GM13977 (cell line): ENCODE results near the gene FAM107A.

Experiments used
- DNase-seq: peaks from one replicate; pipeline ENCODE4 v3.0.0; 2012; ENCODE audit warnings: low spot score
- CTCF ChIP-seq: IDR thresholded peaks from 2 replicates; pipeline ENCODE4 v1.5.1; 2012; ENCODE audit warnings: mild to moderate bottlenecking, control low read depth; ENCODE audit not compliant: insufficient read depth; ENCODE audit errors: extremely low read depth, missing control alignments
- in situ Hi-C: fragments of 300-500 bp; cut with MboI; formaldehyde crosslinking; loops from one replicate; pipeline ENCODE4 v1.12.0; 2022; ENCODE audit warnings: low sequenced_read_pairs, low pct_unique_long_range_greater_than_20kb, mixed read lengths, inconsistent platforms; ENCODE audit not compliant: unreplicated experiment

Gene FAM107A

GRCh38 chr3:58520403-58521335 is 56.5 kb downstream of the FAM107A start:
- DNase-seq = no peak
- in situ Hi-C loops = no loop called here

GRCh38 chr3:58519668-58520402 is 57.4 kb downstream of the FAM107A start:
- in situ Hi-C loops = no loop called here
- TF ChIP-seq CTCF = no peak
- DNase-seq = no peak

More at GRCh38 chr3:58520403-58521335, 56.5 kb downstream of the FAM107A start:
- TF ChIP-seq CTCF = no peak

- no peak for TF ChIP-seq CTCF
- in situ Hi-C loops = no loop called here
- no peak for DNase-seq
Measured at GRCh38 chr3:58518291-58518789, 58.9 kb downstream of the FAM107A start.

DNA sequence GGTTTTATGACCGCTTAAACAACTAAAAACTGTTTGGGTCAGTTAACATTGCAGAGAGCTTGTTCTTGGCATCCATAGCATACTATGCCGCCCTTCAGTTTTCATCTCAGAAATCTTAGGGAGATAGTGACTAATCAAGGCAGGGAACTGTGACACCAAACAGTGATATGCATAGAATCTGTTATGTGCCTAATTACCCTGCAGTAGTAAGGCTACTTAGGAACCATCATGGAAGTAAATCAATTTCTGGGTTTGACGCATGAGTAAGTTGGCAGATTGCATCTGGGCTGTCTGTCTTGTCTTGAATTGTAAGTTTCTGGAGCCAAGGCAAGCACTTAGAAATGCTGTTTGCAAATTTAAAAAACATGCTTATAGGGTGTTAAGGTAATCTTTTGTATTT is 62.8 kb downstream of the FAM107A start:
- in situ Hi-C loops = no loop called here
- DNase-seq = no peak
- no peak for TF ChIP-seq CTCF
